IMR-90 (cell line): ENCODE measurements around the gene GPSM1.

Source experiments
- MAFK ChIP-seq: IDR thresholded peaks from 2 replicates; pipeline ENCODE4 v1.6.1; 2012; ENCODE audit warnings: low read depth, low read length, improper control_type of control experiment
- MAZ ChIP-seq: IDR thresholded peaks from 2 replicates; pipeline ENCODE4 v1.6.1; 2012; ENCODE audit warnings: low read depth, mild to moderate bottlenecking, low read length, improper control_type of control experiment, moderate library complexity, borderline replicate concordance
- POLR2A ChIP-seq: IDR thresholded peaks from 2 replicates; pipeline ENCODE4 v1.6.1; 2012; ENCODE audit warnings: mild to moderate bottlenecking, low read depth, low read length
- RAD21 ChIP-seq: IDR thresholded peaks from 2 replicates; pipeline ENCODE4 v1.6.1; 2012; ENCODE audit warnings: low read length, improper control_type of control experiment
- RCOR1 ChIP-seq: IDR thresholded peaks from 2 replicates; pipeline ENCODE4 v1.6.1; 2012; ENCODE audit warnings: mild to moderate bottlenecking, low read length, improper control_type of control experiment; ENCODE audit not compliant: insufficient replicate concordance
- RFX5 ChIP-seq: IDR thresholded peaks from 2 replicates; pipeline ENCODE4 v1.8.0; 2012; ENCODE audit warnings: low read depth, mild to moderate bottlenecking, low read length, moderate library complexity
- SMC3 ChIP-seq: fragments of 150-350 bp; IDR thresholded peaks from 2 replicates; pipeline ENCODE4 v1.6.1; 2016; ENCODE audit warnings: low read depth, mild to moderate bottlenecking, antibody characterized with exemption, low read length, moderate library complexity
- USF2 ChIP-seq: fragments of 150-350 bp; IDR thresholded peaks from 2 replicates; pipeline ENCODE4 v1.6.1; 2017; ENCODE audit warnings: mild to moderate bottlenecking, antibody characterized with exemption, low read length, low read depth
- TF ChIP-seq, protein P1 (sequence below): conservative IDR thresholded peaks from 2 replicates; pipeline ENCODE4 v1.5.1; 2012; ENCODE audit warnings: mild to moderate bottlenecking, low read depth, low read length, improper control_type of control experiment
- TF ChIP-seq, protein P2 (sequence below): fragments of 150-350 bp; IDR thresholded peaks from 2 replicates; pipeline ENCODE4 v1.6.1; 2016; ENCODE audit warnings: low read depth, mild to moderate bottlenecking, low read length, moderate library complexity, borderline replicate concordance

DNA sequence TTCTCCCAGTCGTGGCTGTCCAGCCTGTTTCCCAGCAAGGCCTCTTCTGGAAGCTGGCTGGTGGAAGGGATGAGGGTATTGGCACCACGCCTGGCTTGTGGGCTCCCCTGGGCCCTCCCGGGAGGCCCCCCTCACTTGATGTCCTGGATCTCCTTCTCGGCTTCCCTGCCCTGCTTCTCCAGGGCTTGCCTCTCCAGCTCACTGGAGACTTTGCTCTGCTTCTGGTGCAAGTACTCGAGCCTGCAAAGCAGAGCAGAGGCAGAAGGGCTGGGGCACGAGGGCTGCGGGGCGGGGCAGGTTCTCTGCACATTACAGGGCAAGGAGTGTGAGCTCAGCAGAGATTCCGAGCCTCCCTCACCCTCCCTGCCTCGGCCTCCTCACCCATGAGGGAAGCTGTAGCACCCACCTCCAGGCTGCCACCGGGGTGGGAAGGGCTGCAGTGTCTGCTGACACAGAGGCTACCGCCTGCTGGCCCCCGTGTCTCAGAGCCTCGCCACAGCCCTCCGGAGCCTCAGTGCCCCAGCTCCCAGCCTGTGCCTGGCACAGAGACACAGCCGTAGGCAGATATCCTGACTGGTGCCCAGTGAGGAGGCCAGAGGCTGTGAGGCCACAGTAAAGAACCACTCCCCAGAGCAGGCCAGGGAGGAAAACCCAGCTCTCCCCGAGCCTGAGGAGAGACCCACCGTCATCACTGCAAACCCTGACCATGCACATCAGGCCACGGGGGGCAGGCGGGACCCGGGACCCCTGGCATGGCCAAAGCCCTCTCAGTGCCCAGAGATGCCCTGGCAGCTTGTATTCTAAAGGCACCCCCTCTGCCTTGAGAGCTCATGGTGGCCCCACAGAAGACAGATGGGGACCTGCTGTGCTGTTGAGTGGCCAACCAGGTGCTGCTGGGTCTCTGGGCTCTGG, 65.5 kb downstream of the GPSM1 start:
- TF ChIP-seq, protein P1, sequence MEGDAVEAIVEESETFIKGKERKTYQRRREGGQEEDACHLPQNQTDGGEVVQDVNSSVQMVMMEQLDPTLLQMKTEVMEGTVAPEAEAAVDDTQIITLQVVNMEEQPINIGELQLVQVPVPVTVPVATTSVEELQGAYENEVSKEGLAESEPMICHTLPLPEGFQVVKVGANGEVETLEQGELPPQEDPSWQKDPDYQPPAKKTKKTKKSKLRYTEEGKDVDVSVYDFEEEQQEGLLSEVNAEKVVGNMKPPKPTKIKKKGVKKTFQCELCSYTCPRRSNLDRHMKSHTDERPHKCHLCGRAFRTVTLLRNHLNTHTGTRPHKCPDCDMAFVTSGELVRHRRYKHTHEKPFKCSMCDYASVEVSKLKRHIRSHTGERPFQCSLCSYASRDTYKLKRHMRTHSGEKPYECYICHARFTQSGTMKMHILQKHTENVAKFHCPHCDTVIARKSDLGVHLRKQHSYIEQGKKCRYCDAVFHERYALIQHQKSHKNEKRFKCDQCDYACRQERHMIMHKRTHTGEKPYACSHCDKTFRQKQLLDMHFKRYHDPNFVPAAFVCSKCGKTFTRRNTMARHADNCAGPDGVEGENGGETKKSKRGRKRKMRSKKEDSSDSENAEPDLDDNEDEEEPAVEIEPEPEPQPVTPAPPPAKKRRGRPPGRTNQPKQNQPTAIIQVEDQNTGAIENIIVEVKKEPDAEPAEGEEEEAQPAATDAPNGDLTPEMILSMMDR: no peak
- TF ChIP-seq MAFK: no peak
- TF ChIP-seq RAD21: no peak
- no peak for TF ChIP-seq POLR2A
- TF ChIP-seq SMC3: no peak
- TF ChIP-seq MAZ: no peak
- no peak for TF ChIP-seq RFX5
- no peak for TF ChIP-seq USF2
- no peak for TF ChIP-seq RCOR1
- TF ChIP-seq, protein P2, sequence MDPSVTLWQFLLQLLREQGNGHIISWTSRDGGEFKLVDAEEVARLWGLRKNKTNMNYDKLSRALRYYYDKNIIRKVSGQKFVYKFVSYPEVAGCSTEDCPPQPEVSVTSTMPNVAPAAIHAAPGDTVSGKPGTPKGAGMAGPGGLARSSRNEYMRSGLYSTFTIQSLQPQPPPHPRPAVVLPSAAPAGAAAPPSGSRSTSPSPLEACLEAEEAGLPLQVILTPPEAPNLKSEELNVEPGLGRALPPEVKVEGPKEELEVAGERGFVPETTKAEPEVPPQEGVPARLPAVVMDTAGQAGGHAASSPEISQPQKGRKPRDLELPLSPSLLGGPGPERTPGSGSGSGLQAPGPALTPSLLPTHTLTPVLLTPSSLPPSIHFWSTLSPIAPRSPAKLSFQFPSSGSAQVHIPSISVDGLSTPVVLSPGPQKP: no peak
